SK-N-MC (cell line): ENCODE results near the gene ZBTB33.

Source experiments
- EZH2 ChIP-seq: fragments of 200-600 bp; sonication (generic); IDR thresholded peaks from one replicate; pipeline ENCODE4 v1.6.1; 2017; ENCODE audit warnings: antibody characterized with exemption
- POLR2AphosphoS5 ChIP-seq: IDR thresholded peaks from 2 replicates; pipeline ENCODE4 v1.6.1; 2012; ENCODE audit warnings: mild to moderate bottlenecking, low read depth, low read length, borderline replicate concordance

DNA sequence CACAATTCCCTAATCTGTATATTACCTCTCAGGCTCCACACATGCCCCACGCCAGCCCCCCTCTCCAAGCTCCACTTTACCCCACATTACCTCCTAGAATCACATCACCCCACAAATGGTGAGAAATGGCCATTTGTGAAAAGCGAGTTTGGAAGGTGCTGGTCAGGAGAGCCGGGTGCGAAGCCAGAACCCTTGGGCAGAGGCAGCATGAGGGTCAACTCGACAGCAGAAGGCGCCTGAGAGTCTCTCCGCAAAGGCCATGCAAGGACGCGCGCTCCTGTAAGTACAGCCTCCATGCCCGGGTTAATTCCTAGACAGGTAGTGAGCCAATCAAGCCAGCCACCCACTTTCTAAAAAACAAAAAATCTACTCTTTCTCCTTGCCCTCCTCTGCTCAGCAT is 49.8 kb upstream of the ZBTB33 start:
- TF ChIP-seq EZH2: no peak
- no peak for TF ChIP-seq POLR2AphosphoS5
